GM23248 (cell line): Measurements from ENCODE around the gene GPALPP1.

Experiments
- EZH2 ChIP-seq: fragments of 200-600 bp; sonication (generic); IDR thresholded peaks from 2 replicates; pipeline ENCODE4 v1.6.1; 2018; ENCODE audit warnings: antibody characterized with exemption, mild to moderate bottlenecking; ENCODE audit not compliant: insufficient read depth, poor library complexity, severe bottlenecking
- EZH2phosphoT487 ChIP-seq: fragments of 200-600 bp; sonication (generic); IDR thresholded peaks from 2 replicates; pipeline ENCODE4 v1.6.1; 2018; ENCODE audit warnings: antibody characterized with exemption, moderate library complexity, mild to moderate bottlenecking, low read depth; ENCODE audit not compliant: insufficient read depth

- TF ChIP-seq EZH2 (no peak), EZH2phosphoT487 (no peak)
These were observed 17.4 kb upstream of the GPALPP1 start for GRCh38 chr13:44971656-44972595.
